Measurements from ENCODE around the gene VSTM2L.
A peak's percentile ranks its signal among the peaks of the same experiment; 100 is the strongest.

The VSTM2L gene

GRCh38 chr20:37970856-37971245 lies 67.9 kb downstream of the VSTM2L start:
- no peak for TF ChIP-seq CTCF (IDR thresholded peaks at IDR 0.05; ENCODE audit: borderline replicate concordance, control extremely low read depth, extremely low read depth, insufficient read depth, missing control alignments)
- DNase-seq (ENCODE audit: low spot score): no peak
- in situ Hi-C loops (cut with MboI; ENCODE audit: low sequenced_read_pairs, unreplicated experiment): no loop called here

- no peak for TF ChIP-seq CTCF (IDR thresholded peaks at IDR 0.05; ENCODE audit: borderline replicate concordance, control extremely low read depth, extremely low read depth, insufficient read depth, missing control alignments)
- no peak for DNase-seq (ENCODE audit: low spot score)
- in situ Hi-C loops (cut with MboI; ENCODE audit: low sequenced_read_pairs, unreplicated experiment): no loop called here
Measured at GRCh38 chr20:37971561-37972127, 68.7 kb downstream of the VSTM2L start.

GRCh38 chr20:37972256-37973058 lies 69.5 kb downstream of the VSTM2L start:
- in situ Hi-C loops (cut with MboI; ENCODE audit: low sequenced_read_pairs, unreplicated experiment): no loop called here

GRCh38 chr20:37973059-37973910 lies 70.4 kb downstream of the VSTM2L start:
- TF ChIP-seq CTCF (IDR thresholded peaks at IDR 0.05; ENCODE audit: borderline replicate concordance, control extremely low read depth, extremely low read depth, insufficient read depth, missing control alignments): no peak
- in situ Hi-C loops (cut with MboI; ENCODE audit: low sequenced_read_pairs, unreplicated experiment): no loop called here
- DNase-seq (ENCODE audit: low spot score): no peak

More at GRCh38 chr20:37972256-37973058, 69.5 kb downstream of the VSTM2L start:
- no peak for TF ChIP-seq CTCF (IDR thresholded peaks at IDR 0.05; ENCODE audit: borderline replicate concordance, control extremely low read depth, extremely low read depth, insufficient read depth, missing control alignments)
- no peak for DNase-seq (ENCODE audit: low spot score)

GRCh38 chr20:37976887-37977286 lies 74.0 kb downstream of the VSTM2L start:
- TF ChIP-seq CTCF (IDR thresholded peaks at IDR 0.05; ENCODE audit: borderline replicate concordance, control extremely low read depth, extremely low read depth, insufficient read depth, missing control alignments): no peak
- DNase-seq (ENCODE audit: low spot score): peak; percentile 21
- in situ Hi-C loops (cut with MboI; ENCODE audit: low sequenced_read_pairs, unreplicated experiment): no loop called here

GRCh38 chr20:37977338-37977737 lies 74.4 kb downstream of the VSTM2L start:
- no peak for TF ChIP-seq CTCF (IDR thresholded peaks at IDR 0.05; ENCODE audit: borderline replicate concordance, control extremely low read depth, extremely low read depth, insufficient read depth, missing control alignments)
- in situ Hi-C loops (cut with MboI; ENCODE audit: low sequenced_read_pairs, unreplicated experiment): no loop called here
- peak; percentile 11 for DNase-seq (ENCODE audit: low spot score)

All from GM13976 (cell line).